DND-41 (cell line): ENCODE data around the gene OOSP4A.

Source experiments
- CTCF ChIP-seq: IDR thresholded peaks from 2 replicates; pipeline ENCODE4 v1.5.1; 2012; ENCODE audit warnings: borderline replicate concordance, low read length, moderate library complexity, mild to moderate bottlenecking; ENCODE audit not compliant: poor library complexity, severe bottlenecking; ENCODE audit errors: extremely low read depth
- EZH2 ChIP-seq: IDR thresholded peaks from 3 replicates; pipeline ENCODE4 v1.6.1; 2012; ENCODE audit warnings: borderline replicate concordance, low read depth, mild to moderate bottlenecking, moderate library complexity, low read length, inconsistent platforms; ENCODE audit not compliant: severe bottlenecking

- TF ChIP-seq CTCF (no peak), EZH2 (no peak)
Measured at GRCh38 chr11:59943997-59944714, 19.7 kb upstream of the OOSP4A start.
